Activated naive CD8-positive, alpha-beta T cell treated with anti-CD3 and anti-CD28 coated beads, Interleukin-2, amount 50 U/mL, for 16 hours (primary cell): Measurements from ENCODE around the gene TCAIM.
"Not testable (repeated sequence)": the region's sequence is repeated elsewhere in the genome, so short reads cannot be mapped to it uniquely, and the experiment has no call there.

Source experiments
- DNase-seq: peaks from one replicate; pipeline ENCODE4 v3.0.0-alpha.2; 2020; ENCODE audit warnings: low read depth, low spot score

The TCAIM gene

DNA sequence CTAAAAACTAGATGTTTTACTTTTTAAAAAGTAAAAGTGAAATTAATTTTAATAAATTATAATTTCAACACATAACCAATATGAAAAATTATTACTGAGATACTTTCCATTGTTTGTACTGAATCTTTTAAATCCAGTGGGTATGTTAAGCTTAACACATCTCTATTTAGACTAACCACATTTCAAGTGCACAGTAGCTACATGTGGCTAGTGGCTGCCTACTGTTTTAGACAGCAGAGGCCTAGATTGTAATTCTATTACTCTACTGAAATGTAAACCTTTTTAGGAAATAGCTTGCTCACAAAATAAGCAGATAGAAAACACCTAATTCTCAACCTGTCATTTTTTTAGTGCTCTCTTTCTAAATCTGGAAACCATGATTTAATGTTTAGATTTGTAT lies 4.9 kb downstream of the TCAIM start:
- no peak for DNase-seq

DNA sequence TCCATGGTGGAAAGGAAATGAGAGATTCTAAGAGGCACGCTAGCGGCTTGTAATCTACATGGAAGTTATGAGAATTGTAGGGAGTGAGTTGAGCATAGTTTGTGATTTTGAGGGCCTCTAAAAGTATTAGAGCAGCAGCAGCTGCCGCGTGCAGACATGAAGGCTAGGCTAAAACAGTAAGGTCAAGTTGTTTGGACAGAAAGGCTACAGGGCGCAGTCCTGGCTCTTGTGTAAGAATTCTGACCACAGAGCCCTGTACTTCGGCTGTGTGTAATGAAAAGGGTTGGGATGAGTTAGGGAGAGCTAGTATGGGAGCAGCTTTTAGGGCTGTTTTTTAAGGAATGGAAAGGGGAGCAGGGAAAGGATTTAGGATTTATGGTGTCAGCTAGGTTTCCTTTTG lies 8.0 kb downstream of the TCAIM start:
- not testable (repeated sequence) for DNase-seq

DNA sequence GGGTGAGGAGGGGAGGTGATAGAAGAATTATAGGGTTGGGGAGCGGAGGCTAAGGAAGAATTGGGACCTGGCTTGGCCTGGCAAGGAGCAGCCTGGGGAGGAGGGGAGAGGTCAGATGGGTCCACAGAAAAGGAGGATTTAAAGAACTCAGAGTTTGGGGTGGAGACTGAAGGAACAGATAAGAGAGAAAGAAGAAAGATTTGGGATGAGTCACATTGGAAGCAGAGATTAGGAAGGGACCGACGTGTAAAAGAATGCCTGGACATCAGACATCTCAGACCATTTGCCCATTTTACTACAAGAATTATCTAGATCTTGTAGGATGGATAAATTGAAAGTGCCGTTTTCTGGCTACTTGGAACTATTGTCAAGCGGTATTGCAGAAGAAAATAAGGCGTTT lies 10.4 kb downstream of the TCAIM start:
- DNase-seq: no peak

DNA sequence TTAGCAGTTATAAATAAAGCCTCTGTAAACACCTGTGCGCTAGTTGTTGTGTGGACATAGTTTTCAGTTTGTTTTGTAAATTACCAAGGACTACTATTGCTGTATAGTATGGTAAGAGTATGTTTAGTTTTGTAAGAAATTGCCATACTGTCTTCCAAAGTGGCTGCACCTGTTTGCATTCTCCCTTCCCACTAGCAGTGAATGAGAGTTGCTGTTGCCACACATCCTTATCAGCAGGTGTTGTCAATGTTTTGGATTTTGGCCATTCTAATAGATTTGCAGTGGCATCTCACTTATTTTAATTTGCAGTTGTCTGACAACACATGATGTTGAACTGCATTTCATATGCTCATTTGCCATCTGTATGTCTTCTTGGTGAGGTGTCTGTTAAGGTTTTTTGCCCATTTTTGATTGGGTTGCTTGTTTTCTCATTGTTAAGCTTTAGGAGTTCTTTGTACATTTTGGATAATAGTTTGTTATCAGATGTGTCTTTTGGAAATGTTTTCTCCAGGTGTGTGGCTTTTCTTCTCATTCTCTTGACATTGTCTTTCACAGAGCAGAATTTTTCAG lies 14.9 kb downstream of the TCAIM start:
- no peak for DNase-seq

DNA sequence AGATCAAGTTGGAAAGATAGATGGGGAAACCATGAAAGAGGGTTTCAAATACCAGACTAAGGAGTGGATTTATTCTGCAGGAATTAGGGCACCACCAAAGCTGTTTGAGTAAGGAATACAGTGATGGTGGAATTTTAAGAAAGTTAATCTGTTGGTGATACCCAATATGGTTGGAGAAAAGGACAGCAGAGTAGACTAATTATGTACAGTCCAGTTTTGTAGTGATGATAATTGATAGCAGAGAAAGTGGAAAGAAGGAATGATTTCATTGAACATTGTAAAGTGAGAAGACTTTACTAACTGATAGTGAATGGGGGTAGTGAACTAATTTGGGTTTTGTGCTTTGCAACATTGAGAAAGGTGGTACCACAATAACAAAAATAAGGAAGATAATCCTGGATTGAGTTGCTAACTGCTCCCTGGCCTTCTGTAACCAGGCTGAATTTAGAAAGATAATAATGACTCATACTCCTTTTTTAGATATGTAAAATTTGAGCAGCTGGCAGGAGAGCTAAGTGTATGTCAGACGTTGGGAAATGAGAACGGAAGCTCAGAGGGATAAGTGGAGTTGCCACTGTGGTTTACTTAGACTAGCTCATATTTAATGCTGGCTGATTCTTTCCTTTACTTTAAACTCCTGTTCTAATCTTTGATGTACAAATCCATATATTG lies 16.9 kb downstream of the TCAIM start:
- DNase-seq: no peak

DNA sequence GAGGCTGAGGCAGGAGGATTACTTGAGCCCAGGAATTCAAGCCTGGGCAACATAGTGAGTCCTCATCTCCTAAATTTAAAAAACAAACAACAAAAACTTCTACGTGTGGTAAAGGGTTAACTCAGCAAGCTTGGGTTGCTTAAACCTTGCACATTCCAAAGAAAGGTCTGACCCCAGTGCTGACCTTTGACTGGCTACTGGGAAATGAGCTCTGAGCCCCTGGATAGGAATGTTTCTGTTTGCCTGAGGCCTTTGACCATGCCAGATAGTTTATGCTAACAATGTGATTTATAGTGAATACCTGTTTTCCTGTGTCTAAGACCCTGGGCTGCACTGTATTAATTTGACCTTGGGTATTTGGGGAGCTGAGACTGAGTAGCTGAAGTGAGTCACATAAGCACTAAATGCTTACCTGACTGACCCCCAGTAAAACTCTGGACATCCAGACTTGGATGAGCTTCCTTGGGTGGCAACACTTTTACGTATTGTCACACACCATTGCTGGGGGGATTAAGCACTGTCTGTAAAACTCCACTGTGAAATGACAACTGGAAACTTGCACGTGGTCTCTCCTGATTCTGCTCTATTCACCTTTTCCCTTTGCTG lies 20.7 kb downstream of the TCAIM start:
- no peak for DNase-seq

DNA sequence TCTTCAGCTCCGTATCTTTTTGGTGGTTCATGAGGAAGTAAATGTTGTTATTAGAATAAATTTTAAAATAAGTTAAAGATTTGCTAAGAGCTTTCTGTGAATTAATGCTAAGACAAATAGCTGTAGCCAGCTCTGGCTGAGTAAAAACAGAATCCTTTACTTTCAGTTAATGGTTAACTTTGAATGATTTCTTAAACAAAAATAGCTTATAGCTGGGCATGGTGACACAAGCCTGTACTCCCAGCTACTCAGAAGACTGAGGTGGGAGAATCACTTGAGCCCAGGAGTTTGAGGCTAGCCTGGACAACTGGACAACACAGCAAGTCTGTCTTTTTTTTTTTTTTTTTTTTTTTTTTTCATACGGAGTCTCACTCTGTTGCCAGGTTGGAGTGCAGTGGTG lies 25.0 kb downstream of the TCAIM start:
- DNase-seq: no peak

DNA sequence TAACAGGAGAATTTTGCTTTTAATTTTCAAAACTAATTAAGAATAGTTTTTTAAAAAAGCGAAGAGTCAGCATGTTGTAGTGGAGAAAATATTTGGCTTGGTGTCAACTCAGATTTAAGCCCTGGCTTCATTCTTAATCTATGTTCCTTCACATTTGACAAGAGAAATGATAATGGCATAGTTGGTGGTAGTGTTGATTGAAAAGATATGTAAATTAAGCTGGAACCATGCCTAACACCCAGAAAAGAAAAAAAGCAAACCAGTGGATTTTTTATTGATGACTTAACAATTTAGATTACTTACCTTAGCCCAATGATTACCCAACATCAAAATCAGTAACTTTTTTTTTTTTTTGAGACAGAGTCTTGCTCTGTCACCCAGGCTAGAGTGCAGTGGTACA lies 27.4 kb downstream of the TCAIM start:
- DNase-seq: no peak

DNA sequence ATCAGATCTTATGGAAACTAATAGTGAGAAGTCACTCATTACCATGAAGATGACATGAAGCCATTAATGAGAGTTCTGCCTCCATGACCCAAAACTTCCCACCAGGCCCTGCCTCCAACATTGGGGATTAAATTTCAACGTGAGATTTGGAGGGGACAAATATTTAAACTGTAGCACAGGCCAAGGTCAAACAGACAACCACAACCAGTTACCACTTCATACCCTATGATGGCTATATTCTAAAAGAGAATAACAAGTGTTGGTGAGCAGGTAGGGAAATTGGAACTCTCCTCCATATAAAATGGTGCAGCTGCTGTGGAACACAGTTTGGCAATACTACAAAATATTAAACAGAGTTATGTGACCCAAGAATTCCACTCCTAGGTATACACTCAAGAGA lies 36.9 kb downstream of the TCAIM start:
- no peak for DNase-seq

DNA sequence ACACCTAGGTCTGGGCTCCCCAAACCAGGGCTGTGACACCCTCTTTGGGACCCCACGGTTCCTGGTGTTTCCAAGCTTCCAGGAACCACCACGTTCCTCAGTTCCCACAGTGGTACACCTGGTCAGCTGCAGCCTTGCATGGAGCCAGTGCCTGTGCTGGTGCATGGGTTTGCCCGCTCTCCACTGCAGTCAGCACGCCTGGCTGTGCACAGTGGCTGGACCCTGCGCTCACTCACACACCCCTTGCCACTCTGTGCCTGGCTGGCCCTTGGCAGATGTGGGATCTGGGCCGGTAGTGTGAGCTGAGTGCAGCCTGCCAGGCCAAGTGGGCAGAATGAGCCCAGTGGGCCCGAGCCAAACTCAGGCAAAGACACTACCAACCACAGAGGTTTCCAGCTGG lies 48.8 kb downstream of the TCAIM start:
- no peak for DNase-seq

DNA sequence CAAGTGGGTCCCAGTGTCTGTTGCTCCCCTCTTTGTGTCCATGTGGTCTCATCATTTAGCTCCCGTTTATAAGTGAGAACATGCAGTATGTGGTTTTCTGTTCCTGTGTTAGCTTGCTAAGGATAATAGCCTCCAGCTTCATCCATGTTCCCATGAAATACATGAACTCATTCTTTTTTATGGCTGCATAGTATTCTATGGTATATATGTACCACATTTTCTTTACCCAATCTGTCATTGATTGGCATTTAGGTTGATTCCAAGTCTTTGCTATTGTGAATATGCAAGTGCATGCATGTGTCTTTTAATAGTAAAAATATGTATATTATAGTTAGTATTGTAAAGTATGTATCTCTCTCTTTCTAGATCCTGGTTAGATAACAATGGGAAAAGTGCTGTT lies 53.9 kb downstream of the TCAIM start:
- no peak for DNase-seq

DNA sequence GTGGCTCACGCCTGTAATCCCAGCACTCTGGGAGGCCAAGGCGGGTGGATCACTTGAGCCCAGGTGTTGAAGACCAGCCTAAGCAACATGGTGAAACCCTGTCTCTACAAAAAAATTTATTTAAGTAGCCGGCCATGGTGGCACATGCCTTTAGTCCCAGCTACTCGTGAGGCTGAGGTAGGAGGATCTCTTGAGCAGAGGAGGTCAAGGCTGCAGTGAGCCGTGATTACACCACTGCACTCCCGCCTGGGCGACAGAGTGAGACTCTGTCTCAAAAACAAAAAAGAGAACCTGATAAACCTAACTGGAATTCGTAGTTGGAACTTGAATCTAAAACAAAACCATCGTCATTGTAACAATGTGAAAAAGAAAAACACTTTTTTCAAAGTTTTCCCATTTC lies 57.1 kb downstream of the TCAIM start:
- DNase-seq: no peak

DNA sequence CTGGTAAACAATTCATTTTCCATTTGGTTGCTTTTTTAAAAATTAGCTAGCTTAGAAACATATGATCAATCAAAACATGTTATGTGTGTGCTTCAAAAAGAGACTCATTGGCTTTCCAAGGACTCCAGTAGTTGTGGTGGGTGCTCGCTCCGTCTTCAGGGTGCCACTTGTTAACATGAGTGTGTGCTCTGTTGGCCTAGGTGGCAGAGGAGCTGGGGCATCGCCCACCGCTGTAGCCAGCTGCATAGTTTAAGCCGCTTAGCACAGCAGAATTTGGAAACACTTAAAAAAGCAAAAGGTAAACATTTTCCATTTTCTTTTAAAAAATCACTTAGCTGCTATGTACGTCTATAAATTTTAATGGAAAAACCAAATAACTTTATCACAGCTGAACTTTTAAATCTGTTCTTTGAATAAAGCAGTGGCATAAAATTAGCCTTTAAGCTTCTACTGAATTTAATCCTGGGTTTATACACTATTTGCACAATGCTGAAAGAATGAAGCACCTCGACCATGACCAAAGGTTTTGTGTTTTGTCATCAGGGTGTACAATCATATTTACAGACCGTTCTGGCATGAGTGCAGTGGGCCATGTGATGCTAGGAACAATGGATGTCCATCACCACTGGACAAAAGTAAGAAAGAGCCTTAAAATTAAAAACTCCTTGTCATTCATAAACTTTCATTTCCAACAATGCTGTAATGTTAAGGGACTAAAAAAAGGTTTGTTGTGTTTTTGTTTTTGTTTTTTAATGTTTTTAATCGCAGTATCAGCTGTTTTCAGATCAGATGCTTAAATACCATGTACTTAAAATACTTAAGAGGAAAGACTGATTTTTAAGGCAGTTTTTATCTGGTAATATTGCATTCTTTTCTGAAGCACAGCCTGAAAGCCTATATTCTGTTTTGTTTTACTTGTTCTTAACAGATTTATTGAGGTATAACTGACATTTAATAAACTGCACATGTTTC lies 57.9 kb downstream of the TCAIM start:
- DNase-seq: no peak

DNA sequence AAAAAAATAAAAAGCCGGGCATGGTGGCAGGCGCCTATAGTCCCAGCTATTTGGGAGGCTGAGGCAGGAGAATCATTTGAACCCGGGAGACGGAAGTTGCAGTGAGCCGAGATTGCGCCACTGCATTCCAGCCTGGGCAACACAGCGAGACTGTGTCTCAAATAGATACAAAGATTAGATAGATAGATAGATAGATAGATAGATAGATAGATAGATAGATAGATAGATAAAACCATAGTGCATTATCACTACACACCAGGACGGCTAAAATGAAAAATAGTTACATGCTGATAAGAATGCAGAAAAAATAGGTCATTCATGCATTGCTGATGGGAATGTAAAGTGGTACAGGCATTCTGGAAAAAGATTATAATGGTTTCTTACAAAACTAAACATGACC lies 59.7 kb downstream of the TCAIM start:
- DNase-seq: not testable (repeated sequence)

DNA sequence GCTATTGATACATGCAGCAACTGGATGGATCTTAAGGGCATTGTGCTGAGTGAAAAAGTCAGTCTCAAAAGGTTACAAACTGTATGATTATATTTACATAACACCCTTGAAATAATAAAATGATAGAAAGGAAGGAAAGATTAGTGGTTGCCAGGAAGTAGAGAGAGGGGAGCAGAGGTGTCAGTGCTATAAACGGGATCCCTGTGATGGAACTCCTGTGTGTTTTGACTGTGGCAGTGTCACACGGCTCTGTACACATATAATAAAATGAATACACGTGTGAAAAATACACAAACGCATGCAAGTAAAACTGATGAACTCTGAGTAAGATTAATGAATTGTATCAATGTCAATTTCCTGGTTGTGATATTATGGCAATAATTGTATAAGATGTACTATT lies 60.3 kb downstream of the TCAIM start:
- no peak for DNase-seq

DNA sequence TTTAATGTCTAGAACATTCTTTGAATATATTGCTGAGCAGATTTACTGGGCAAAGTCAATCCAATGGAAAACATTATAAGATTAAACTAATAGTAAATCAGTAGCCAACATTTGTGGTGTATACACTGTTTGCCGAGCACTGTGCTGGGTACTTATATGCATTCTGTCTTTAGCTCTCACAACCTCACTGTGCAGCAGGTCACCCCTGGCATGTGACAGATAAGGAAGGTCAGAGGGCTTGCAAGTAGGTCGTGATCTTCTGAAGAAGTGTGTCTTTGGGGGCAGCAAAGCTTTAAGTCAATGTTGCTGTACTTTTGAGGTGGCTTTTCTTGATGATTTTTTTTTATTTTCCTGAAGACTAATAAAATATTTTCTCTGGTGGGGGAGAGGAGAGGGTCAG lies 62.2 kb downstream of the TCAIM start:
- no peak for DNase-seq

DNA sequence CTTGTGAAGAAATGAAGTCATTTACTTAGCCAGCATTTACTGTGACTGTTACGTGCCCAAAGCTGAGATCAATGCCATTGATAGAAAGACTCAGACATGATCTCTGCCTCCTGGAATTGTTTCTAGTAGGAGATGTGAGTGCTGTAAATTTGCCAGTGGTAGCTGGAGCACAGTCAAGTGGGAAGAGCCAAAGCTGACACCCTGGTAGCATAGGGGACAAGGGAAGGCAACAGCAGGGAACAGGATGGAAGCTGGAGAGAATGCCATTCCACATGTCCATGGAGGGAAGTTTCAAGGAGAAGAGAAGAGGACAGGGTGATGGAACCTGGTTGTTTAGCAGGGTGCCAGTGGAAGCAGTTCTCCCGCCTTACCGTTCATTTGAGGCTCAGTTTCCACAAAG lies 64.0 kb downstream of the TCAIM start:
- no peak for DNase-seq

DNA sequence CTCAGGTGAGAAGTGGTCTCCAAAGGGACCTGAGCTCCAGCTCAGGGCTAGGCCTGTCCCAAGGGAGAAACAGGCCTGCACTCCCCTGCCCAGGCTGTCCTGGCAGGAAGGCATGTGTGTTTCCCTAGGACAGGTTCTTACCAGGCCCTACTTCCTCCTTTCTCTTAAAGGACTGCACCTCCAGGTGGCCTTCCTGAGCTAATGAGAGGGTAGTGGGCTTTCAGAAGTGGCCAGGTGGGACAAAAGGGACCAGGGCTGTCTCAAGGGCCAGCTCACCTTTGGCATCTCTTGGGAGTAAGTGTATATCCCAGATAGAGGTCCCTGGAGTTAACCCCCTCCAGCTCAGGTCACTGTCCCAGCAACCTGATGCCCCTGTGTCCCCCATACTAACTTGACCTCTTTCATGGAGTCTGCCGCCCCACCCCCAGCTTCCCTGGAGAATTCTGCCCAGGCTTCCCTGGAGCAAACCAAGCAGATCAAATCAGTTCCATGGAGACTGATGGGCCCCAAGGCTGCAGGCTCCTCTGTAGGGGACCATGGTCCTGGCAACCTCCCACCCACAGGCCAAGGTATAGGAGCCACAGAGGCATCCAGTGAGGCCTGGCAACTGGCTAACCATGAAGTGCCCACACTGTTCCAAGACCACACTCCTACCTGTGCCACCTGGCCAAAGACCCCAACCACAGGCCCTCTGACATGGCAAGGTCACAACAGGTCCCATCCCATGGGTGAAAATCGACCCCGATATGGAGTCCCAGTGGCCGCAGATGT lies 71.3 kb downstream of the TCAIM start:
- DNase-seq: no peak

DNA sequence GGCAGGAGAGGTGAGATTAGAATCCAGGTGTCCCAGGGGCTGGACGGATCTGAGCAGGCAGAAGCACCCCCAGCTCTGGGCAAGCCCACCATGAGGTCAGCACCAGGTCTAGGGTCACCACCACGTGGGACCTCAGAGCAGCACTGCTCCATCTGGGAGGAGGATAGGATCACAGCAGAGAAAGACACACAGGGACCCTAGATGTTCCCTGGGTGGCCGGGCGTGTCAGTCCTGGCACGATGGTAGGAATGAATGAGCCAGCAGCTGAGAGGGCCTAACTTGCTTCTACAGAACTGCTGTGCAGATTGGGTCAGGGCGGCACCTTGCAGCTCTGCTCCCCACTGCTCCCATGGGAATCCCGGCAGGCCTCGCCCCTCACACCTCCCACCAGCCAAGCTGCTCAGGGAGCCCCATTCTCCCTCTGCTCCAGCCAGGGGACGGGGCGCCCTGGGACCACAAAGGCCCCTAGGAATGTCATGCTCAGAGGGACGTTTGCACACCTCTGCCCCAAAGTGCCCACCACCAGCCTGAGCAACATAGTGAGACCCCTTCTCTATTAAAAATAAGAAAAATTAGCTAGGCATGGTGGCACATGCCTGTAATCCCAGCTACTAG lies 72.6 kb downstream of the TCAIM start:
- DNase-seq: no peak

DNA sequence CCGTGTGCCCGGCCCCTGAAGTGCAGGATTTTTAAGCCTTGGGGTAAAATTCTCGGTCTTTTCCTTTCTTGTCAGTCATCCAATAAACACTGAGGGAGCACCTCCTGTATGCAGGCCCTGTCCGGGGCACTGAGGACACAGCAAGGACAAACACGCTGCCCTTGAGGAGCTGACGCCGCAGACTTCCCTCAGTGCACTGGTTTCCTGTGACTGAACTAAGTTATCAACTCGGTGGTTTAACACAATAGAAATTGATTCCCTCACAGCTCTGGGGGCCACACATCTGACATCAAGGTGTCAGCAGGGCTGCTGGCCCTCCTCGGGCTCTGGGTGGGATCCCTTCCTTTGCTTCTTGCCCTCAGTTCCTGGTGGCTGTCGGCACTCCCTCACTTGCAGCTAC lies 73.8 kb downstream of the TCAIM start:
- no peak for DNase-seq

DNA sequence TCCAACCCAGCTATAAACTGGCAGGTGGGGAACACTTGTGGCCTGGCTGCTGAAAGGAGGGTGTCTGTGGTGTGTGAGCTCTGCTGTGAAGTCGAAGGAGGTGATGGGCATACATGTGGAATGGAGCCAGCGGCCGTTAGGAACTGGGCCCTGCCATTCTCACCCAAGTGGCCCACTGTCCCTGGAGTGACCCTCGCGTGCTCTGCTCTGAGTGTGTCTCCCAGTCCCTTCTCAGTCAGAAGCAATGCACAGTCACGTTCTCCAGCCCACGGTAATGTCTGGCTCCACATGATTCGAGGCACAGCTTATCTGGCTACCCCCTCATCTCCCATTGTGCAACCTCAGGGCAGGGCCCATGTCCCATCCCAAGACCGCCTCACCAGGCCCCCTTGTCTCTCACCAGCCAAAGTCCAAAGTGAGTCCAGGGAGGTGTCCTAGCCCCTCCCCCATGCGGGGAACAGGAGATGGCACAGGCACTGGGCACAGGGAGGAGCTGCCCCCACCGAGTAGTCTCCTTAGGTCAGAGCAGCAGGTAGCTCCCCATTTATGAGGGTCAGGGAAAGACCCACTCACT lies 76.0 kb downstream of the TCAIM start:
- no peak for DNase-seq
